Left hindlimb (tissue), 1 donor: ENCODE data around the gene CD72.
"Not testable (repeated sequence)": the region's sequence is repeated elsewhere in the genome, so short reads cannot be mapped to it uniquely, and the experiment has no call there.

ENCODE experiments used
- DNase-seq: peaks from one replicate; pipeline ENCODE4 v3.0.0-alpha.2; 2018

Gene CD72

DNA sequence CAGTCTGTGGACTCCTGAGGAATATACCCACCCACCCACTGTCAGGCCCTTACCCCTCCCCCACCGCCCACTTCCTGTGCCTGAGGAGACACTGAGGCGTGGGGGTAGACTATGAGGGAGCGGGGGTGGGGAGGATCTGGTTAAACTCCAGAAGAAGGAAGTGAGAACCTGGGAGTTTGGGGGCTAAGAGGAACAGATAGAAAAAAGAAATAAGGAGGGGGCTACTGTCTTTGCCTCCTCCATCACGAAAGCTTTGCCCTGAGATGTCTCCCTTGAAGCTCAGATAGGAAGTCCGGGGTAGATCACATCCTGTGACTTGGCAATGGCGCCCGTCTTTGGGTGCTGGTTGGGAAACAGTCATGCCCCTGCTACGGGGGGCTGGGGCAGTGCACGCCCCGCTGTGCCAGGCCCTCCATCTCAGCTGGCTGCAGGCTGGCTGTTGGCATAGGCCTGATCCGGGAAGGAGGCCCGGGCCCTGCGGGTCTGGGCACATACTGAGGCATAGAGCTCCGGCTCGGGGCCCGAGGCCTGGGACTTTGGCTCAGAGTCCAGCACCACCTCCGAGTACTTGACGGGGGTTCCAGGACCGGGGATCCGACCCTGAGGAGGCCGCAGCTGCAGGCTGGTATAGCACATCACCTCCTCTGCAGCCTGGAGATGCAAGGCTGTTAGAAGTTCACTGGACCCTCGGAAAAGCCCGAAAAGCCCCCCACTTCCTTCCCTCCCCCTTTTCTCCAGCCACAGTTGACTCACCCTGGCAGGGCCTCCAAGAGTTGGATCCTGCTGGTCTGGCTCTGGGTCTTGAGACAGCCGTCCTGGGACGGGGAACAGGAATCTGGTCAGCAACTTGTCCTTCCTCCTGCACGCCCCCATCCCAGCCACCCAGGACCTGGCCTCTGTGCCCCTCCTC lies 31.5 kb upstream of the CD72 start:
- DNase-seq = no peak

DNA sequence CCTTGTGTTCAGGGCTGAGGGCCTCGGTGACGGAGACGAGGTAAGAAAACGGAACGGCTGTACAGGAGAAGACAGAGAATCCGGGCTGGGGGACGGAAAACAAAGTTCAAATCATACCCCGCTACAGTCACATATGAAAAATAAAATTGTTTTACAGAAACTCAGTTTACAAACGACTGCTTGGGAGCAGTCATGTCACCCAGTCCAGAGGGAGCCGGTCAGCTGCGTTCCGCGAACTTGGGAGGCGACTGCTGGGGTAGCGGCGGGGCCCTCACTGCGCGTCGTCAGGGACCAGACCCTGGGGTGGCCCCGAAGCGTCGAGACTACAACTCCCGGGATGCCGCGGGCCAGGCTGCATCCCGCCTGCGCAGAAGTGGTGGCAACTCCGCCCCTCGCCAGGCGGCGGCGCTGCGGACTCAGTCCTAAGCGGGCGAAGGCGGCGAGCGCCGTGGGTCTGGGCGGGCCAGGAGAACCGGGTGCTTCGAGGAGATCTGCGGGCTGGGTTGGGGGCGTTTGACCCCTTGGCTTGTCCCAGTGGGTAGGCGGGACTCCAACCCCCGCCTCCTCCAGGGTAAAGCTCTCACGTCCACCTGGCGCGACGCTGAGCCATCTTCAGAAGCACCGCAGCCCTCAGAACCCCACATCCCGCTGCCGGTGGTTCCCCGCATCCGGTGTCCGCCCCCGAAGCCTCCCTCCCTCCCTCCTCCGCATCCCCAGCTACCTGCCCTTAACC lies 28.5 kb upstream of the CD72 start:
- peak; percentile 95 for DNase-seq

DNA sequence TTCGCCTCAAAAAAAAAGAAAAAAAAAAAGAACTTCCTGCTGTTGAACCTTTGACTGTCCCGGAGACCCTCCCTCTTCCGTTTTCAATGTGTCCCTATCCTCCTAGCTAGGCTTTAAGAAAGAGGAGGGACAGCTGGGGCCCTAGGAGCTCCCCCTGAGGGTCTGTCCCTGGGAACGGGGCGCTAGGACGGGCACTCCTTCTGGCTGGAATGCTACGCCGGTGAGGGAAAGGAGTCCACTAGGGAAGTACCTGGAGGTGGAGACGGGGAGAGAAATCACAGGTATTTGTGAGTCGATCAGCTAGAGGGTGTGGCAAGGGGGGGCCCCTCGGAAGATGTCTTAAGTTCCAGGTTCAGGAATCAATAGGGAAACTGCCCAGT lies 27.9 kb upstream of the CD72 start:
- DNase-seq = peak; percentile 75

DNA sequence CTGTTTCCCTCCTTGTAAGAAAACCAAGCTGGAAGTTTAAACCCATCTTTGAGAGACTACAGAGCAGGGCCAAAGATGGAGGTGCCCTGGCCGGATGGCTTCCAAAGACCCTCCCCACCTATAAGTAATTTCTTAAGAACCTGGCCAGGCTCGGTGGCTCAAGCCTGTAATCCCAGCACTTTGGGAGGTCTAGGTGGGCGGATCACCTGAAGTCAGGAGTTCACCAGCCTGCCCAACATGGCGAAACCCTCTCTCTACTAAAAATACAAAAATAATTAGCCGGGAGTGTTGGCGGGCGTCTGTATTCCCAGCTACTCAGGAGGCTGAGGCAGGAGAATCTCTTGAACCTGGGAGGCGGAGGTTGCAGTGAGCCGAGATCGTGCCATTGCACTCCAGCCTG lies 27.5 kb upstream of the CD72 start:
- DNase-seq = not testable (repeated sequence)

DNA sequence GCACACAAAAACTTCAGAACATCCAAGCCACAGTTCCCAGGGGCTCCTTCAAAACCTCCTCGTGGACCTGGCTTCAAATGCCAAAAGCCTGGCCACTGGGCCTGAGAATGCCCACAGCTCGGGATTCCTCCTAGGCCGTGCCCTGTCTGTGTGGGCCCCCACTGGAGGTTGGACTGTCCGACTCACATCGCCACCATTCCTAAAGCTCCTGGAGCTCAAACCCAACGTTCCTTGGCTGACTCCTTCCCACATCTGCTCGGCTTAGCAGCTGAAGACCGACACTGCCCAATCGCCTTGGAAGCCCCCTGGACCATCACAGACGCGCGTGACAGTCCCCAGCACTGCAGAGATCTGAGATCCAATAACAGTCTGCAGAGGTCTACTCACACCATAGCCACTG lies 24.8 kb upstream of the CD72 start:
- DNase-seq = no peak

DNA sequence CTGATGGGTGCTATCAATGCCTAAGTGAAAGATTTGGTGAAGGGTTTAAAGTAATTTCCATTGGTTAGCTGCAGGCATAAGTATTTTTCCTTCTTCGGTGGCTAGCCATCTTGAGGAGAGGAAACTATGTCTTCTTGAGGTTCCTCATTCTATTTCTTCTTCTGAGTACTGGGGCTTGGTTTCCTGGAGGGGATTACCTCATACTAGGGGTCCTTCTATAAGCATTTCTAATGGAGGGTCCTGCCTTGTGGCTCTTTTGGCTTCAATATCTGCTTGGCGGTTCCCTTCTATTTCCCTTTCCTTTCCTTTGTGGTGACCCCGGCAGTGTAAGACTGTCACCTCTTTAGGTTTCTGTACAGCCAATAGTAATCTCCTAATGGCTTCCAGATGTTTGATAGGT lies 23.3 kb upstream of the CD72 start:
- not testable (repeated sequence) for DNase-seq

DNA sequence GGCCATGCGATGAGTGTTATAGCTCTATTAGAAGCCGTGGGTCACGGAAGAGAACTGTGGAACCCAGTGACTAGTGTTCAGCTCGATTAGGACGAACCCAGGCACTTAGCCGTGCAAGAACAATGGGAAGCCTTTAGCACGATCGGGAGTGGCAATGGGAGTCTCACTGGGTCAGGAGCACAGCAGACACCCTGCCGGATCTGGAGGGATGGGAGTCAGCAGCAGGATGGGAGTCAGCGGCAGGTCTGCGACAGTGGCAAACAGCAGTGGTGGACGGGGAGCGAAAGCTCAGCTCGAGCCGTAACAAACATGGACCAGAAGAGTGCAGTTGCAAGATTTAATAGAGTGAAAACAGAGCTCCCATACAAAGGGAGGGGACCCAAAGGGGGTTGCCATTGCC lies 22.2 kb upstream of the CD72 start:
- not testable (repeated sequence) for DNase-seq

DNA sequence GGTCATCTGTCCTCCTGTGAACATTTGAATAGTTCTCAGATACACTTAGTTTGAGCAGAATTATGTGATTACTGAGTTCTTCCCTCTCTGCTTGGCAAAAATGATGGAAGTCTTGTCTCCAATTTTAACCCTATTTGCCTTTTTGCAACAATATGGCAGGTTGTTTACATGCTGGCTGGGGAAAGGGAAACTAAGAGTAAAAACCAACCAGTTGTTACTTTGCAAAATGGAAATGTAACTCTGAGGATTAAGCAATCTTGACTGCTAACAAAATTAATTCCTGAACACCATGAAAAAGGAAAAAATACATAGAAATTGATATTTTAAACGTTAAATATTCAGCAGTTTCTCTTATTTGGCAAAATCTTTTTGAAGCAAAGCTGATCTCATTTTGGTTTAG lies 21.4 kb upstream of the CD72 start:
- no peak for DNase-seq

DNA sequence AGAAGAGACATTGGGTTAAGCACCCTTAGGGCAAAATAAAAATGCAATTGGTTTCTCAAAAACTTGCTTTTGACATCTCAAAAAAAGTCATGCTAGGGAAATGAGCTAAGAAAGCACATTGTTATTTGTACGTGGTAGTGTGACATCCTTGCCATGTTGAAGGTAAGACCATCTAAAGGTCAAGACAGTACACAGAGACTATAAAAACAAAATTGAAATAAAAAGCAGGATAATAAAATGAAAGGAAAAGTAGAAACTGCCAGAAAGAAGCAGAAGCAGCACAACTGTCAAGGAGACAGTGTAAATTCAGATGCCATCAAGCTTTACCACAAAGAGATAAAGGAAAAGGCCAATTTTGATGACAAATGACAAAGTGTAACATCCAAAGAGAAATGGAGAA lies 21.0 kb upstream of the CD72 start:
- not testable (repeated sequence) for DNase-seq

DNA sequence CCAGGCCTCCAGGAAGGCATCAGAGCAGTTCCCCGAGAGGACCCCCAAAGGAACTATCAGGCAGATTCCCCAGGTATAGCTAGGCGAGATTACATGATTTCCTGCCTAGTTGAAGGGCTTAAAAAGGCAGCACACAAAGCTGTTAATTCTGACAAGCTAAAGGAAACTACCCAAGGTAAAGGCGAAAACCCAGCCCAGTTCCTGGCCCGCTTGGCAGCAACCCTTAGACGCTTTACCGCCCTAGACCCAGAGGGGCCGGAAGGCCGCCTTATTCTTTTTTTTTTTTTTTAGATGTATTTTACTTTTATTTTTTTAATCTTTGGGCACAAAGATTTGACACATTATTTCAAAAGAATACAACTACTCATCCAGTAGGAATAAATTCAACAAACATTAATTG lies 20.5 kb upstream of the CD72 start:
- DNase-seq = not testable (repeated sequence)

DNA sequence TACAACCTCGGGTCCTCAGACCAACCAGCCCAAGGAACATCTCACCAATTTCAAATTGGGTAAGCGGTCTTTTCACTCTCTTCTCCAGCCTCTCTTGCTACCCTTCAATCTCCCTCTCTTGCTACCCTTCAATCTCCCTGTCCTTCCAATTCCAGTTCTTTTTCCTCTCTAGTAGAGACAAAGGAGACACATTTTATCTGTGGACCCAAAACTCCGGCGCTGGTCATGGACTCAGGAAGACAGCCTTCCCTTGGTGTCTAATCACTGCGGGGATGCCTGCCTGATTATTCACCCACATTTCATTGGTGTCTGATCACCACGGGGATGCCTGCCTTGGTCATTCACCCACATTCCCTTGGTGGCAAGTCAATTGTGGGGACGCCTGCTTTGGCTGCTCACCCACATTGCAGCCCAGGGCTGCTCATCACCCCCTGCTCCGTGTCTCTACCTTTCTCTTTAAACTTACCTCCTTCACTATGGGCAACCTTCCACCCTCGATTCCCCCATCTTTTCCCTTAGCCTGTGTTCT lies 19.3 kb upstream of the CD72 start:
- not testable (repeated sequence) for DNase-seq

DNA sequence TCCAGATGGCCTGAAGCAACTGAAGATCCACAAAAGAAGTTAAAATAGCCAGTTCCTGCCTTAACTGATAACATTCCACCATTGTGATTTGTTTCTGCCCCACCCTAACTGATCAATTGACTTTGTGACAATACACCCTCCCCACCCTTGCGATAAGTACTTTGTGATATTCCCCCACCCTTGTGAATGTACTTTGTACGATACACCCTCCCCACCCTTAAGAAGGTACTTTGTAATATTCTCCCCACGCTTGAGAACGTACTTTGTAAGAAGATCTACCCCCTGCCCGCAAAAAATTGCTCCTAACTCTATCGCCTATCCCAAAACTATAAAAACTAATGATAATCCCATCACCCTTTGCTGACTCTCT lies 18.6 kb upstream of the CD72 start:
- DNase-seq = not testable (repeated sequence)

DNA sequence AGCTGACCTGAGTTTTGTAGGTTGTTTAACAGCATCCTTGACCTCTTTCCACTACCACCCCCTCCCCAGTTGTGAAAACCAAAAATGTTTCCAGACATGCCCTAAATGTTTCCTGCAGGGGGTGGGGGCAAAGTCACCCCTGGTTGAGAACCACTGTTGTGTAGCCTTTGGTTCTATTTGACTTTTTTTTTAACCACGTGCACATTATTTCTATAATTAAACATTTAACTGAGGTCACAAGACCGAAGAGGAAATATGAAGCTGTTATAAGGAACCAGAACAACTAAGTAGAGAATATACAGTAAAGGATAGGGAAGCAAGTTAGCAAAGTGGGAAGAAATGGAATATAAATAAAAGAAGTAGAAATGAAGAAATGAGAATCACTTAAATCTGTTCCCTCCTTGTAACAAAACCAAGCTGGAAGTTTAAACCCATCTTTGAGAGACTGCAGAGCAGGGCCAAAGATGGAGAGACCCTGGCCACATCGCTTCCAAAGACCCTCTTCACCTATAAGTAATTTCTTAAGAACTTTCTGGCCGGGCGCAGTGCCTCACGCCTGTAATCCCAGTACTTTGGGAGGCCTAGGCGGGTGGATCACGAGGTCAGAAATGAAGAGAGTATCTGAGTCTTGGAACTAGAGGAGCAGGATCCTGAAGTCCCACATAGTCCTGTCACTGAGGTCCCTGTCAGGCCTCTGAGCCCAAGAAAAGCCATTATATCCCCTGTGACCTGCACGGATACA lies 18.1 kb upstream of the CD72 start:
- DNase-seq = no peak

DNA sequence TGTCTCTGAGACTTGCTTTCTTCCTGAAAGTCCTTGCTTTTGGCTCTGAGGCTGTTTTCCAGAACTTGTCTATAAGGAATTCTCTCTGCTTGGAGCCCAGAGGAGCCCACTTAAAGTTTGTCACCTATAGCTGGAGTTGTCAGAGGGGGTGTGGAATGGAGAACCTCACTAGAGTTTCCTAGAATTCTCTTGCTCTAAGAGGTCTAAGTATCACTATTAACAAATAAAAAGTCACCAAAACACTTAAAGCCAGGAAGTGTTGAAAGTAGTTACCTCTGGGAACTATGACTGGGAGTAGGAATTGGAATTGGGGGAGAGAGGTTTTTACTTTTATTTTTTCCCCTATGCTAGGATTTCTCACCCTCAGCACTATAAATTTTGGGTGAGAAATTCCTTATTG lies 17.5 kb upstream of the CD72 start:
- no peak for DNase-seq

DNA sequence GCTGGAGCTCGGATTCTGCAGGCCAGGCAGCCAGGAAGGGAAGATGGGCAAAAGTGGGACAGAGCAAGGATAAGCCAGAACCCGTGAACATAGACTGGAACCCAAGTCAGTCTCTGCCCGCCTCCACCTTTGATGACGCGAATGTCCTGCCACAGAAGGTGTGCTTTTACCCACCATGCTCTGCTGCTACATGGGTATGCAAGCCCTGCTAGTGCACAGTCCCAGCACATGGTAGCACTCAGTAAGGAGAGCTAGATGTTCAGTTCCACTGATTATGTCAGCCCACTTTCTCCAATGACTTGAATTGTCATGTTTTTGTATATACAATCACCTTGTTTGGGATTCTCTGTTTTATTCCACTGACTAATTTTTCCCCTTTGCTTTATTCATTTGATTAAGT lies 11.4 kb upstream of the CD72 start:
- DNase-seq = no peak

DNA sequence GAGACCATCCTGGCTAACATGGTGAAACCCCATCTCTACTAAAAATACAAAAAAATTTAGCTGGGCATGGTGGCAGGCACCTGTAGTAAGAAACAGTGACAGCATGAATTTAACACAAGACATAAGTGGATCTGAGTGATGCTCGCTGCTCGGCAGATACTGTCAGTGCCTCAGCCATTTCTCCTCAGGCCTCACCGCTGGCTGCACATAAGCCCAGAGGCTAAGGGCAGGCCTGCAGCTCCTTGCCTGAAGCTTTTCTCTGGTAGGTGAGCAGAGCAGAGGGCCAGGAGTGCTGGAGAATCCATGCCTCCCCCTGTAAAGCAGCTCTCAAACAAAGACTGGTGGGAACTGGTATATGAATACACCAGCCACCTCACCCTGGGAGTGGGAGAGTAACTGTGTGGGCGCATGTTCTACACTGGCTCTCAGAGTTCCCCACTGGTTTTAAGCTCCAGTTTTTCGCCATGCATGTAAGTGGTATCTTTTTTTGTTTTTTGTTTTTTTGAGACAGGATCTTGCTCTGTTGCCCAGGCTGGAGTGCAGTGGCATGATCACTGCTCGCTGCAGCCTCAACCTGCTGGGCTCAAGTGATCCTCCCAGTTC lies 10.3 kb upstream of the CD72 start:
- DNase-seq = no peak

DNA sequence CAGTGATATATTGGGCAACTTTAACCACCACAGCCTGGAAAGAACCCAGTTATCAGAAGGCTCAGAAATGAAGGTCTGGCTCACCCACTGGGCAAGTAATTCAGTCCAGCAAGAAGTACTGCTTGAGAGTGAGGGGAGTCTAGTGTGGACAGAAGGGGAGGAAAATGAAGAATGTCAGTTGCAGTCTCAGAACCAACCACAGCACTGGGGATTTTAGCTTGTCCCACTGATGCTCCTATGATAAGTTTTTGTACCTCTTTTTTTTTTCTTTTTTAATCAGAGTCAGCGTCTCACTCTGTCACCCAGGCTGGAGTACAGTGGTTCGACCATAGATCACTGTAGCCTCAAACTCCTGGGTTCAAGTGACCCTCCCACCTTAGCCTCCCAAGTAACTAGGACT lies 9.4 kb upstream of the CD72 start:
- no peak for DNase-seq

DNA sequence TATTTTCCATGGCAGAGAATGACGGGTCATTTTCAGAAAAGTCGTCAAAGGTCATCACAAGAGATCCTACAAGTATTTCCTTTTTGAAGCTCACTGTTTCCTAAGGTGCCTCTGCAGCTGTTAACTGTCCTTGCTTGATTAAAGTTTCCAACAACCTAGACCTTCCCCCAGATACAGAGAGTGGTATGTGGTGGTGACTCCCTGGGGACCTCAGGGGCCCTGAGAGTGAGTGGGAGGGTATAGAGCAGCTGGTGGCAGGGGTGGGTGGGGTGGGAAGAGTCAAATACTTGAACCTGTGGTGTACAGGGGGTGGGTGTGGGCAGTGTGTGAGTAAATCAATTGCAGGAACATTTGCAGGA lies 1.6 kb upstream of the CD72 start:
- no peak for DNase-seq

DNA sequence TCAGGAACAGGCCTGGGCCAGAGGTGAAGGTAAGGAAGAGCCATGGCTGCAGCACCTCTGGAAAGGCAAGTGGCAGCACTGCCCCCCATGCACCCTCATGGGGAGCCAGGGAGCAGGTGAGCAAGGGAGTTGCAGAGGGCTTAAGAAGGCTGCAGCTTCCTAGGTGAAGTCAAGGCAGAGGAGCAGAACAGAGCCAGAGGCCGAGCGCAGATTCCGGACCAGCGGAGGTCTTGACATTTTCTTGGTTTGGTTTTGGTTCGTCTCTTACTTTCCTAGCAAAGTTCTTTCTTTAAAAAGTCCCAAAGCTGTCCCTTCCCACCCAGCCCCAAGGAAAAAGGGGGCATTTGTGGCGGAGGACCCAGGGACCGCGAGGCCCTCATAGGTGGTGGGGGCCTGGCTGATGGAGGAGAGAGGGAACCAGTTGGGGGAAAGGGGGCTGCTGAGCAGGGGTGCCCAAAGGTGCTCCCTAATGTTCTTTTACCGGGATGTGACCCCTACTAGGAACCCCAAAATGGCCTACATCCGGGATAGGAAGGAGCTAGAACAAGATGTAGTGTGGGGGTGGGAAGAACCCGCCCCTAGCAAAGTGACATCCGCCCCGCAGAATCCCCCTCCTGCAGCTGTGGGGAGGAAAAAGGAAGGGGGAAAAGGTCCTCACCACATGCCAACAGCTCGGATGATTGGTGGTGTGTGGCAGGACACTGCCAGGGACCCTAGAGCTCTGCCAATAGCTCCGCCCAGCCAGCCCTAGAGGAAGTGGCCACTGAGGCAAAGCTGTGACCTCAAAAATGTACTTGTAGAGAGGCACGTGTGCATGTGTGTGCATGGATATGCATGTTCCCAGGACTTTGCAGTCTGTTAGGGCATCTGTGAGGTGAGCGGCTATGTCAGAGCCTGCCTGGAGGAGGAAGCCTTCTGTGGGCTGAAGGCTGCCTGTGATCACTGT lies 914 bp upstream of the CD72 start:
- no peak for DNase-seq

DNA sequence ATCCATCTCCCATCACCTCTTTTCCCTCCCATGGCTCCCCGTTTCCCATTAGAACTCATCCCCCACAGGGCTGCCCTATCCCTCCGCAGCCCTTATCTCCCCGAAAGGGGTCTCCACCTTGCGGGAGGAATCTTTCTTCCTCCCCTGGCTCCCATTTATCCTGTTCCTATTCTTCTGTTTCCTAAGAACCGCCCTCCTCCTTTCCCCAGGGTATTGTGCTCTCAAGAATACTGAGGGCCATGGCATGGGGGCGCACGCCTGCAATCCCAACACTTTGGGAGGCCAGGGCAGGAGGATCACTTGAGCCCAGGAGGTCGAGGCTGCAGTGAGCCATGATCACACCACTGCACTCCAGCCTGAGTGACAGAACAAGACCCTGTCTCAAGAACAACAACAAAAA lies 665 bp downstream of the CD72 start:
- no peak for DNase-seq

DNA sequence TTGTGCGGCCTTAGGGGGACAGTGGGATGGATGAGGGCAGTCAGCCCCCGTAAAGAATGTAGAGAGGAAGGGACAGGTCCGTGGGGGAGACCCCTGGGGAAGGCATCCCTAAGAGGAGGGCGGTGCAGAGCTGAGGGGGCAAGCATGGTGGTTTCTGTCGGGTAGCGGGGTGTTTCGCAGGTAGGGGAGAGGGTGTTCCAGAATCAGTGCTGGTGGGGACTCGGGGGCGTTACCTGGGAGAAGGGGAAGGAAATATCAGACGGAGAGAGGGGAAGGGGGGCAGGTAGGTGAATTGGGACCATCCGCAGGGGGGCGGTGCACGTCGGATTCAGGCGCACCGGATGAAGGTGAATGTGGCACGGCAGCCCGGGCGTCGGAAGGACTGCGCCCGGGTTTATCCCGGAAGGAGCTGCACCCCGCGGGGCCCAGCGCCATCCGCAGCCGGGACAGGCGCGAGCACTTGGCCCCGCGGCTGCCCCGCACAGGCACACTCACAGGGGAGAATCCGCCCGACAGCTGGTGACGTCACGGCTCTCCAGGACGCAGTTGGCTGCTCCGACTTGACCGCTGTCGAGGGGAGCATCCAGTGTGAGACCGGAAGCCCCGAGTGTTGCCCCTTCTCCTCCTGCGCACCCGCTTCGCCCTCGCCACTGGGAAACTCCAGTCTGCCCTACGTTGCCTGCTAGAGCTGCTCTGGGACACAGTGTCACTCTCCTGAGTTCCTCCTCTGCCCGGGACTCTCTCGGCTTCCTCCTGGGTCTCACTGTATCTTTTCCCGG lies 1.3 kb downstream of the CD72 start:
- DNase-seq = peak; percentile 64
